Measurements from ENCODE around the gene MAGEB4. TPM values are rescaled to one million over a fixed set of nuclear protein-coding genes. Genes with fewer than 3 reads are reported as not detected.
"Not testable (repeated sequence)": the region's sequence is repeated elsewhere in the genome, so short reads cannot be mapped to it uniquely, and the experiment has no call there.

The MAGEB4 gene, protein sequence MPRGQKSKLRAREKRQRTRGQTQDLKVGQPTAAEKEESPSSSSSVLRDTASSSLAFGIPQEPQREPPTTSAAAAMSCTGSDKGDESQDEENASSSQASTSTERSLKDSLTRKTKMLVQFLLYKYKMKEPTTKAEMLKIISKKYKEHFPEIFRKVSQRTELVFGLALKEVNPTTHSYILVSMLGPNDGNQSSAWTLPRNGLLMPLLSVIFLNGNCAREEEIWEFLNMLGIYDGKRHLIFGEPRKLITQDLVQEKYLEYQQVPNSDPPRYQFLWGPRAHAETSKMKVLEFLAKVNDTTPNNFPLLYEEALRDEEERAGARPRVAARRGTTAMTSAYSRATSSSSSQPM
- not detected in 2 replicates for total RNA-seq (2014; rRNA removed; shearing (Covaris generic); ENCODE audit: low replicate concordance)

DNA sequence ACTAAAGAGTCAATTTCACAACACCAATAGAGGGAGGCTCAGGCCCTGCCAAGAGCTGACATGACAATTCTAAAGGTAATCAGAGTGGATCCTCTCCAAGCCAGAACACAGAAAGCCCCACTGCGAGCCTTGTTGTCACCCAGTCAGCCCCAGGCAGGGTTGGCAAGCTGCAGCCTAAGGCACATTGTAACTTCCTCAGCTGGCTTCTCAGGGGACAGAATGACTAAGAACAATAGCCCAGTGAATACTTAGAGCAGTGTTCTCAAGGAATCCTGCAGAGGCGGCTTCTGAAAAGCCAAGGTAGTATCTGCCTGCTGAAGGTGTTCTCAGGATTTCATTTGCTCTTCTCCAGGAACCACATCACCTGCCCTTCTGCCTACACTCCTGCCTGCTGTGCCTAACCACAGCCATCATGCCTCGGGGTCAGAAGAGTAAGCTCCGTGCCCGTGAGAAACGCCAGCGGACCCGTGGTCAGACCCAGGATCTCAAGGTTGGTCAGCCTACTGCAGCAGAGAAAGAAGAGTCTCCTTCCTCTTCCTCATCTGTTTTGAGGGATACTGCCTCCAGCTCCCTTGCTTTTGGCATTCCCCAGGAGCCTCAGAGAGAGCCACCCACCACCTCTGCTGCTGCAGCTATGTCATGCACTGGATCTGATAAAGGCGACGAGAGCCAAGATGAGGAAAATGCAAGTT, at the start of gene MAGEB4:
Gene MAGEB4 (plus strand): TSS at position 277 of the 692 bp plus-strand sequence. CDS start 136 bp downstream, at position 413.
- no peak for DNase-seq
- no peak within 1 kb of the TSS for H3K4me3 ChIP-seq
- no peaks in the 10 kb centered on the region for H3K9me3 ChIP-seq
- no peaks in the 10 kb centered on the region for H3K27me3 ChIP-seq
- no peaks in the 10 kb centered on the region for H3K36me3 ChIP-seq

DNA sequence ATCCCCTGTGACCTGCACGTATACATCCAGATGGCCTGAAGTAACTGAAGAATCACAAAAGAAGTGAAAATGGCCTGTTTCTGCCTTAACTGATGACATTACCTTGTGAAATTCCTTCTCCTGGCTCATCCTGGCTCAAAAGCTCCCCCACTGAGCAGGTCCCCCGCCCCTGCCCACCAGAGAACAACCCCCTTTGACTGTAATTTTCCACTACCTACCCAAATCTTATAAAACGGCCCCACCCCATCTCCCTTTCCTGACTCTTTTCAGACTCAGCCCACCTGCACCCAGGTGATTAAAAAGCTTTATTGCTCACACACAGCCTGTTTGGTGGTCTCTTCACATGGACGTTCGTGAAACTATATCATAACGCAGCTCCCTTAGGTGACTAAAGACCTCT, 47.9 kb upstream of the MAGEB4 start:
- not testable (repeated sequence) for H3K36me3 ChIP-seq, DNase-seq, H3K9me3 ChIP-seq, H3K4me3 ChIP-seq, H3K27me3 ChIP-seq

DNA sequence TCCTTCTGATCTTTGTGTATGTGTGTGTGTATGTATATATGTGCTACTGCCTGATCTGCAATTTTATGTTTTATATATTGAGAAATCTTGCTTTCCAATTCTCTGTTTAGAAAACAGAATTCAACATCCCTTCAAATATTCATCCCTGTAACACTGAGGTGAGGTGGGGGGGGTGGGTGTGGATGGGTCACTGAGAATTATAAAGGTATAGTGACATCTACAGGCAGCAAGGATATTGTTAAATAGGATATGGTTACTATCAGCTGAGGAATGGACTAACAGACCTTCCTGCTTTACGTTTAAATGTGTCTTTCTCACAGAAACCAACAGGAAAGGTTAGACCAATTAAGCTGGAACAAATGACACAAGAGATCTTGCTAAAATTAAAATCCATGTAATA, 45.5 kb upstream of the MAGEB4 start:
- H3K27me3 ChIP-seq = no peaks in the 10 kb centered on the region
- no peaks in the 10 kb centered on the region for H3K9me3 ChIP-seq
- no peak for DNase-seq
- H3K4me3 ChIP-seq = no peak overlapping the region
- H3K36me3 ChIP-seq = no peaks in the 10 kb centered on the region

DNA sequence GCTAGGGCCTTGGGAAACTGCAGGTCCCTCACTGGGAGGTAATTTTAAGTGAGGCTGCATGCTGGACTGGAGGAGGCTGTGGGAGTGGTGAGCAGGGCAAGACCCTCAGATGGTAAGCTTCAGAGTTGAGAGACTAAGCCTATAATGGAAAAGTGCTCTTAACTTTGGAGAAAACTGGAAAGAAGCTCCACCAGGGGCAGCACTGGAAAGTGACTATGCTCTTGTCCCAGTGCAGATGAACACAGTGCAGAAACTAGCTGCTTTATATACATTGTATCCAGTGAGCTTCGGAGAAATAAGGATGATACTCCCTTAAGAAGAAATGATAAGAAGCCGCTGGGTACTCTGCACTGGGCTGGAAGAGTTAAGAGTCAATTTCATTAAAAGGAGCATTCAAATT, 29.6 kb upstream of the MAGEB4 start:
- no peaks in the 10 kb centered on the region for H3K27me3 ChIP-seq
- no peak for DNase-seq
- H3K4me3 ChIP-seq = no peak overlapping the region
- H3K36me3 ChIP-seq = no peaks in the 10 kb centered on the region
- H3K9me3 ChIP-seq = no peaks in the 10 kb centered on the region

DNA sequence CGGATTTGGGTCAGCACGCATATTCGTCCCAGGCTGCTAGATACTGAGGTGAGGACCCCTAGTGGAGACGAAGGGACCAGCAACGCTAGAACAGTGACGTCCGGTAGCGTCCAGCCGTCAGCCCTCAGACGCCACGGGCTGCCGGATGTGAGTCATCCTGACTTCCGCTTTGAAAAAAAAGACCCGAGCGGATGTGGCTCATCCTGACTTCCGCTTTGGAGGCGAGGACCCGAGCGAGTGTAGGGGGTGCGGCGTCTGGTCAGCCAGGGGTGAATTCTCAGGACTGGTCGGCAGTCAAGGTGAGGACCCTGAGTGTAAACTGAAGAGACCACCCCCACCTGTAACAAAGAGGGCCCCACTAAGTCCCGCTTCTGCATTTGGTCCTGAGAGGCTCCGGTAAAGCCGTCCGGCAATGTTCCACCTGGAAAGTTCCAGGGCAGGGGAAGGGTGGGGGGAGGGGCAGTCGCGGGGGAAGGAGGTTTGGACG, 26.4 kb upstream of the MAGEB4 start, which contains the start of gene MAGEB2:
Gene MAGEB2 (plus strand): TSS at position 207 of the 487 bp plus-strand sequence. CDS start 3,018 bp downstream, outside the sequence.
- Histone ChIP-seq H3K4me3 (no peak within 1 kb of the TSS), H3K27me3 (no peaks in the 10 kb centered on the region), H3K36me3 (no peaks in the 10 kb centered on the region), H3K9me3 (no peaks in the 10 kb centered on the region)
- no peak for DNase-seq

DNA sequence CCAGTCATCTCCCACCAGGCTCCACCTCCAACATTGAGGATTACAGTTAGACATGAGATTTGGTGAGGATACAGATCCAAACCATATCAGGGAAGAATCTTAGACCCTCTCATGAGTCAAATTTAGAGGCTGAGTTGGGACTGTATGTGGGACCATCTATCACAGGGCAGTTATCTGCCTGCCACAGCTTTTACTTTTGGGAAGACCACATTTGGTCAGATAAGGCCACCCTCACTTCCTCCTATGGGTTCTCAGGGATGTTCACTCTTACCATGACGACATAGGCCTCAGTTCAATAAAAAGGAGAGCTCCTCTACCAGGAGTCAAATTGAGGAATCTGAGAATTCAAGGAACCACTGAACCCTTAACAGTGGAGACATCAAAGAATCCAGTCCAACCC, 24.3 kb upstream of the MAGEB4 start:
- Histone ChIP-seq H3K4me3 (no peak overlapping the region), H3K27me3 (no peaks in the 10 kb centered on the region), H3K36me3 (no peaks in the 10 kb centered on the region), H3K9me3 (no peaks in the 10 kb centered on the region)
- DNase-seq = no peak

DNA sequence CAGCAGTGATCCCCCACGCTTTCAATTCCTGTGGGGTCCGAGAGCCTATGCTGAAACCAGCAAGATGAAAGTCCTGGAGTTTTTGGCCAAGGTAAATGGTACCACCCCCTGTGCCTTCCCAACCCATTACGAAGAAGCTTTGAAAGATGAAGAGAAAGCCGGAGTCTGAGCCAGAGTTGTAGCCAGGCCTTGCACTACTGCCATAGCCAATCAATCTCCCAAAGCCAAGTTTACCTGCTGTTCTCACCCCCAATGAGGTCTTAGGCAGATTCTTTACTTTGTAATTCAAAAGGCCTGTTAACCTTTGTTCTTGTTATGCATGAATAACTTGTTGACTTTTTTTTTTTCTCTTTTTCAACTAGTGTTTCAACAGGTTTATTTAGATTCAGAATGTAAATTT, 22.4 kb upstream of the MAGEB4 start:
- no peaks in the 10 kb centered on the region for H3K27me3 ChIP-seq
- no peaks in the 10 kb centered on the region for H3K36me3 ChIP-seq
- no peaks in the 10 kb centered on the region for H3K9me3 ChIP-seq
- H3K4me3 ChIP-seq = no peak overlapping the region
- DNase-seq = no peak

DNA sequence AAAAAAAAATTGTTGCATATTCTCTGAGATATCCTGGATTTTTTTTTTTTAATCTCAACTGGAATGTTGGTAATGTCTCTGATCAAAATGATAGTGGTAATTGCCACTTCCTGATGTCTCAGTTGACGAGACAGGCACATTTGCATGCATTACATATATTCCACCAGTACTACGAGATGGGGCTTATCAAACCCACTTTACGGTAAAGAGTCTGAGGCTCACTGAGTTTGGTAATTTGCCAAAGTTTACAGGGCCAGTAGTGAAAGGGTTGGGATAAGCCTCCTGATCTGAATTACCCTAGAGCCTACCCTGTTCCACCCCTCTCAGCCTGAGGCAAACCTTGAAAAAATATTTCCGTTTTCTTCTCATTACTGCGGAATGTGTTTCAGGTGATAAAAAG, 21.1 kb upstream of the MAGEB4 start:
- no peaks in the 10 kb centered on the region for H3K9me3 ChIP-seq
- no peaks in the 10 kb centered on the region for H3K27me3 ChIP-seq
- DNase-seq = no peak
- no peaks in the 10 kb centered on the region for H3K36me3 ChIP-seq
- no peak overlapping the region for H3K4me3 ChIP-seq

DNA sequence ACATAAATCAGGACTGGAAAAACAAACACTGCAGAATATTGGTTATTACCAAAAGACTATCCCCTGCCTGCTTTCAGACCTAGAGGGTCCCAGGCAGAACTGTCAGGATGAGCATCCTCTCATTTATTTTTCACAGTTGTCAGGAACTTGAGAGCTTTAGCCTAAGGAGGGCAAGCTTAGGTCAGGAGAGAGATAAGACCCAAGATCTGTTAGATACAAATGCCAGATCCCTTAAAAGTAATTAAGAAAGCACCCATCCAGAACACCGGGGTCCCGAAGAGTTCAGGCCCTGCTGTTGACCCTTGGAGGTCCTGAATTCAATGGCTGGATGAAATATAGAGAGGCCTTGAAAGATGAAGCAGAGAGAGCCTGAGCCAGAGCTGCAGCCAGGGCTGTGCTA, 17.3 kb upstream of the MAGEB4 start:
- Histone ChIP-seq H3K9me3 (no peaks in the 10 kb centered on the region), H3K4me3 (no peak overlapping the region), H3K36me3 (no peaks in the 10 kb centered on the region), H3K27me3 (no peaks in the 10 kb centered on the region)
- no peak for DNase-seq

DNA sequence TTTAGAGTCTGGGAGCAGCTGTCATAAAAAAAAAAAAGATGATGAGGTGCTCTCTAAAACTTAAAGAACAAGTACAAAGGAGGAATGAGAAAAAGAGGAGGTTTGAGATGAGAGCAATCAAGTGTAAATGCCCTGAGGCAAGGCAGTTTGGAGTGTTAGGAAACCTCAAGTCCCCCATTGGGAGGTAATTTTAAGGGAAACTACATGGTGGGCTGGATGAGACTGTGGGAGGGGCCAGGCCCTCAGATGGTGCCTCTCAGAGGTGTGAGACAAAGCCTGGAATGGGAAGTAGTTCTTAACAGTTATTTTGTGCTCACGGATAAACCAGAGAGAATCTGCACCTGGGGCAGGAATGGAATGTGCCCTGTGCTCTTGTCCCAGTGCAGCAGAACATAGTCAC, 13.3 kb upstream of the MAGEB4 start:
- no peak for DNase-seq
- Histone ChIP-seq H3K9me3 (no peaks in the 10 kb centered on the region), H3K4me3 (no peak overlapping the region), H3K36me3 (no peaks in the 10 kb centered on the region), H3K27me3 (no peaks in the 10 kb centered on the region)

DNA sequence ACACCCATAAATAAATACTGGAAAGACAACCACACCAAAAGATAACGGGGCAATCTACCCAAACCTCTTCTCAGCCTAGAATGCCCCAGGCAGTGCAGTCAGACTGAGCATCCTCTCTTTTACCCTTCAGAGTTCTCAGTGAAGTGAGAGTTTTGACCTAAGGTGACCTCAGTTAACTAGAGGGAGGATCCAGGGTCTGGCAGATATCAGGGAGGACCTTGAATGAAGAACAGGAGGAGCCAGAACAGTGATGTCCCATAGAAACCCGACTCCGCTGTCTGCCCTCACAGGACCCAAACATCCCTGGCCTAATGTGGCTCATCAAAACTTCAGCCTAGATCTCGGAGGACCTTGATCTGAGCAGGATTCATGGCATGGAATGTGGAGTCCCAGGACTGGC, 11.4 kb upstream of the MAGEB4 start, which contains the start of gene MAGEB3:
Gene MAGEB3 (plus strand): TSS at position 263 of the 400 bp plus-strand sequence. CDS start 5,268 bp downstream, outside the sequence.
- Histone ChIP-seq H3K27me3 (no peaks in the 10 kb centered on the region), H3K4me3 (no peak within 1 kb of the TSS), H3K9me3 (no peaks in the 10 kb centered on the region), H3K36me3 (no peaks in the 10 kb centered on the region)
- no peak for DNase-seq

DNA sequence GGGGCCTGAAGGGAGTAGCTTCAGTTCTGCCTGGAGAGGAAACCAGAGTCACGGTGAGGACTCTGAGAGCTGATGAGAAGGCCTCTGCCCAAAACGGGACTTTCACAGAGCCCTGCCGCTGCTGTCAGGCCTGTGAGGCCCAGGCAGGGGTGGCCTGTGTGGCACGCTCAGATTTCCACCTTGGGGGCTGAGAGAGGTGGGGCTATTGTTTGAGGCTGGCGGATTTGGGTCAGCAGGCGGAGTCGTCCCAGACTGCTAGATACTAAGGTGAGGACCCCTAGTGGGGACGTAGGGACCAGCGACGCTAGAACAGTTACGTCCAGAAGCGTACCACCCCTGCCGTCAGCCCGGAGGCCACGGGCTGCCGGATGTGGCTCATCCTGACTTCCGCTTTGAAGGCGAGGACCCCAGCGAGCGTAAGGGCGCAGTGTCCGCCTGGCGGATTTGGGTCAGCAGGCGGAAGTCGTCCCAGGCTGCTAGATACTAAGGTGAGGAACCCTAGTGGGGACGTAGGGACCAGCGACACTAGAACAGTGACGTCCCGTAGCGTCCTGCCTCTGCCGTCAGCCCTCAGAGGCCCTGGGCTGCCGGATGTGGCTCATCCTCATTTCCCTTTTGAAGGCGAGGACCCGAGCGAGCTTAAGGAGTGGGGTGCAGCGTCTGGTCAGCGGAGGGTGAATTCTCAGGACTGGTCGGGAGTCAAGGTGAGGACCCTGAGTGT, 5.1 kb downstream of the MAGEB4 start, which contains the start of gene MAGEB1:
Gene MAGEB1 (plus strand): TSS at position 378 of the 721 bp plus-strand sequence. CDS start 3,348 bp downstream, outside the sequence.
- Histone ChIP-seq H3K9me3 (no peaks in the 10 kb centered on the region), H3K27me3 (no peaks in the 10 kb centered on the region), H3K4me3 (no peak within 1 kb of the TSS), H3K36me3 (no peaks in the 10 kb centered on the region)
- DNase-seq = no peak

DNA sequence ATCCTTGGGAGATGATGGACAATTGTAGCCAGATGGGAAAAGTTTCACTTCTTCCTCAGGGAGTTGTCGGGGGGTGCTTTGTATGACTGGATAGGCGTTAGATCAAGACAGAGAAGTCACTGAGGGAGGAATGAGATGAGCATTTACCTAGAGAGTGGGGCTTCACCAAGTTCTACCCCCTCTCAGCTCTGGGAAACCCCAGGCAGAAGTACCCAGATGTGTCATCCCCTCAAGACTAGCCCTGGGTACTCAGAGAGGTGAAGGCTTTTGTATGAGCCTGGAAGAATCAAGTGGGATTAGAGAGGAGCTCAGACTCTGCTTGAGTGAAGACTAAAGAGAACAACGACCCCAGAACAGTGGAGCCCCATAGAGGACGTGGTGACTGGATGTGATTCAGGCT, 7.1 kb downstream of the MAGEB4 start:
- DNase-seq = no peak
- Histone ChIP-seq H3K36me3 (no peaks in the 10 kb centered on the region), H3K4me3 (no peak overlapping the region), H3K27me3 (no peaks in the 10 kb centered on the region), H3K9me3 (no peaks in the 10 kb centered on the region)

DNA sequence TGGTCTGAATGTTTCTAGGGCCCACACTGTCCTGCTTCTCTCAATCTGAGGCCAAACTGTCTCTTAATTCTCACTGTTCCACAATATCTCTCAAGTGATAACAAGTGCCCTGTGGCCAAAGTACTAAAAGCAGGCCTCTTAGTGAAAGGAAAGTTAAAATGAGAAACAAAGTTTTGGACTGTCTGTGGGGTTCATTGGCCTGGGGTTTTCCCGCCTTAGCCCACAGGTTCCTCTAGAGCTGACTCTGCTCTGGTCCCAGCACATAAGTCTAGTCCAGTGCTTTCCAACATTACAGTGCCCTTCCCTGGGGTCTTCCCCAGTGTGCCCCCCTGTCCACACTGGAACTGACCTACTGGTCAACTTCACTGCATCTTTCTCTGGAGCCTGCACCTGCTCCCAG, 11.5 kb downstream of the MAGEB4 start:
- Histone ChIP-seq H3K36me3 (no peaks in the 10 kb centered on the region), H3K4me3 (no peak overlapping the region), H3K27me3 (no peaks in the 10 kb centered on the region), H3K9me3 (no peaks in the 10 kb centered on the region)
- no peak for DNase-seq

DNA sequence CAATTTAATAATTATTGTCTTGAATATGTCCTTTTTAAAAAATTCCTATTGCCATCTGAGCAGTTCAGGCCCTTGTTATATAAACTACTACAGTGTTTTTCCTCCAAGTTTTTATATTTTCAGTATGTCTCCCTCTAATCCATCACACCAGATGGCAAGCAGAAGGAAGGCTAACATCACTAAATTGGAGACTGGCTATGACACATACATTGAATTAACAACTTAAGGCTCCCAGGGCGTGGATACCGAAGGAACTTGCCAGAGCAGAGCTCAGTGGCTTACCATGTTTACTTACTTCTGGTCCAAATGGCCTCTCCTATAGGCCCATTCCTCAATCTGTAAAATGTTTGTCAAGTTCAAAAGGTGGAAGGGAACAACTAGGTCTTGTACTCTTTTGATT, 18.1 kb downstream of the MAGEB4 start:
- no peak overlapping the region for H3K4me3 ChIP-seq
- H3K36me3 ChIP-seq = no peaks in the 10 kb centered on the region
- no peaks in the 10 kb centered on the region for H3K9me3 ChIP-seq
- no peak for DNase-seq
- H3K27me3 ChIP-seq = no peaks in the 10 kb centered on the region

DNA sequence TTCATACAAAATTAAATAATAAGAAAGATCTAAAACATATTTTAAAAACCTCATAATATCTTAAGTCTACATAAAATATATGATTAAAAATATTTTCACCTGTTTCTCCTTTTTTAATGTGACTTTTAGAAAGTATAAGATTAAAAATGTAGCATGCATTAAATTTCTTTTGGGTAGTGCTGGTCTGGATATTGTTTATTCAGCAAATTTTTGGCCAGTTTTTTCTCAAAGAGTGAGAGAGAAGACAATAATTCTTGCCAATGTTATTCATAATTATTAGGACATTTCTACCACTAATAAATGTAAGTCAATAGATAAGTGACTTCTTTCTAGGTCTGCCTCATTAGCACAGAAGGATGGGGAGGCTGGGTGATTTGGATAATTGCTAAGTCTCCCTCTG, 19.2 kb downstream of the MAGEB4 start:
- H3K4me3 ChIP-seq = no peak overlapping the region
- DNase-seq = no peak
- no peaks in the 10 kb centered on the region for H3K27me3 ChIP-seq
- H3K9me3 ChIP-seq = no peaks in the 10 kb centered on the region
- no peaks in the 10 kb centered on the region for H3K36me3 ChIP-seq

DNA sequence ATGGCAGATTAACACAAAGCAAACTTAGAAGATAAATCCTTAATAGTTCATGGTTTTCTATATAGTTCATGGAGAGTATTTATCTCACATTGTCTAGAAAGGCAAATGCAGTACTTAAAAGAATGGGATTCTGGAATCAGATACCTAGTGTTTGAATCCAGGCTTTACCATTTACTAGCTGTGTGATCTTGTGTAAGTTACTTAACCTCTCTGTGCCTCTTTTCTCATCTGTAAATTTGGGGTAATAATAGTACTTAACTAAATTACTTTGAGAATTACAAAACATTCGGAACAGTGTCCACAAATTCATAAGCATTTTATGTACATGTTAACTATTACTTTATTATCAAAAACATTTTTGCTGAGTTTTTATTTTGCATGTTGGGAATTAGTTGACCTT, 21.0 kb downstream of the MAGEB4 start:
- Histone ChIP-seq H3K36me3 (no peaks in the 10 kb centered on the region), H3K27me3 (no peaks in the 10 kb centered on the region), H3K4me3 (no peak overlapping the region), H3K9me3 (no peaks in the 10 kb centered on the region)
- no peak for DNase-seq

All from MG63 (cell line).